Tibial artery (tissue), 4 donors: ENCODE results near the gene HELZ2.

Experiments used
- DNase-seq, 2 donors: peaks; one replicate each; pipeline ENCODE4 v3.0.0-alpha.2; 2019
- H3K27ac ChIP-seq, 2 donors: fragments of 200-600 bp; sonication (generic) in 1 of 2; 1 replicate in 1 of 2; 2 replicates in 1 of 2; pipeline ENCODE4 v1.5.1; 2018 to 2019; ENCODE audit warnings: mild to moderate bottlenecking in 1 of 2
- H3K27me3 ChIP-seq, 2 donors: fragments of 200-600 bp; sonication (generic) in 1 of 2; one replicate each; pipeline versions ENCODE4 v1.5.1 to v1.6.0; 2016 to 2019
- H3K36me3 ChIP-seq, 3 donors: fragments of 200-600 bp; sonication (generic) in 2 of 3; one replicate each; pipeline ENCODE4 v1.5.1; 2016 to 2019; ENCODE audit warnings: mild to moderate bottlenecking in 2 of 3
- H3K4me1 ChIP-seq, 4 donors: fragments of 200-600 bp; sonication (generic) in 2 of 4; 1 replicate in 3 of 4; 2 replicates in 1 of 4; pipeline ENCODE4 v1.5.1; 2016 to 2019
- H3K4me3 ChIP-seq, 2 donors: fragments of 200-600 bp; sonication (generic) in 1 of 2; 1 replicate in 1 of 2; 2 replicates in 1 of 2; pipeline ENCODE4 v1.5.1; 2018 to 2019; ENCODE audit warnings: mild to moderate bottlenecking in 2 of 2
- H3K9me3 ChIP-seq, 3 donors: fragments of 200-600 bp; sonication (generic) in 1 of 3; one replicate each; pipeline ENCODE4 v1.5.1; 2016 to 2019
- CTCF ChIP-seq, 2 experiments: fragments of 200-600 bp in 1 of 2; fragments of 450-650 bp in 1 of 2; IDR thresholded peaks; one replicate each; pipeline ENCODE4 v1.5.1; 2017 to 2019; ENCODE audit warnings: antibody characterized with exemption in 2 of 2, mild to moderate bottlenecking in 1 of 2, moderate library complexity in 1 of 2
- intact Hi-C: fragments of 100-400 bp; cut with DNase I; formaldehyde crosslinking; loops from one replicate; pipeline ENCODE4 v1.15.0; 2023; ENCODE audit warnings: low total_unique reads

HELZ2 gene

DNA sequence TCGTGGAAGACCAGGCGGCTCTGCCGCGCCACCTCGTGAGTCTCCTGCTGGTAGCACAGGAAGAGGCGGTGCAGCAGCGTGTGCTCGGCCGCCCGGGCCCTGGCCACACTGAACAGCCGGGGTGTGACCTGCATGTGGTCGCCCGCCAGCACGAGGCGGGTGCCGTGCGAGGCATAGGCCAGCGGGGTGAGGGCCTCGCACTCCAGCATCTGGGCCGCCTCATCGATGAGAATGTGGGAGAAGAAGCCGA, 7.0 kb downstream of the HELZ2 start:
- Histone ChIP-seq H3K4me1 (no peaks in the 10 kb centered on the region), H3K27me3 (no peaks in the 10 kb centered on the region), H3K36me3 (peaks cover 10 to 54% (median 39%) of the 10 kb centered on the region in 3 donors), H3K9me3 (no peaks in the 10 kb centered on the region), H3K4me3 (no peak overlapping the region), H3K27ac (no peak overlapping the region)
- TF ChIP-seq CTCF (IDR thresholded peaks at IDR 0.05) = no peak
- DNase-seq = no peak
- intact Hi-C loops = loop anchor here (5.0 kb wide), 1 partner anchor 50 kb away; no protein-coding TSS in a partner anchor

- Histone ChIP-seq H3K4me3 (no peak overlapping the region), H3K36me3 (peaks cover 10 to 57% (median 44%) of the 10 kb centered on the region in 3 donors)
- TF ChIP-seq CTCF (IDR thresholded peaks at IDR 0.05) = no peak
These were observed 7.5 kb downstream of the HELZ2 start for GRCh38 chr20:63566395-63567135.

DNA sequence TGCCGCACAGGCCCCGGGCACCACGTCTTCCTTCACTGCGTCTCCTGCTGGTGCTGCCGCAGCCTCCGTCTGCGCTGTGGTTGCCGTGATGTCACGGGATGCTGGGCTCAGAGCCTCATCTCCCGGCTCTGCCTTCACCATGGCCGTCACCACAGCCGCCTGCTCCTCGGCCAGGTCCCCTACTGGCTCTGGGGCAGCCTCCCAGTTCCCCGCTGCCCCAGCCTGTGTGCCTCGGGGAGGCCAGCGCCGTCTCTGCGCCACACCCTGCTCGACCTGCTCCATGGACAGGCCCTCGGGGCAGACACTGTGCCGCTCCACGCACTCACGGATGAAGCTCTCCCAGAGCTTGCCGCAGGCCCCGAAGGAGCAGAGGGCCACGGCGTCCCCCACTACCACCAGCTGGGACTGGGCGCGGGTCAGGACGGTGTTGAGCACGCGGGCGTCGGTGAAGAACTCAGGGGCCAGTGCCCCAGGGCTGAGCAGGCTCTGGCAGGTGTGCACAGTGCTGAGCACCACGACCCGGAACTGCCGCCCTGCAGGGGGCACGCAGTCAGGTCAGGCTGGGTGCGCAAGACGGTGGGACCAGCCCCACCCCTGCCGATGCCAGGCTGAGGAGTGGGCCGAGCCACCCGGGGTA, 8.2 kb downstream of the HELZ2 start:
- no peak for DNase-seq
- Histone ChIP-seq H3K4me1 (no peaks in the 10 kb centered on the region), H3K9me3 (no peaks in the 10 kb centered on the region), H3K36me3 (peaks cover 10 to 65% (median 51%) of the 10 kb centered on the region in 3 donors), H3K27me3 (no peaks in the 10 kb centered on the region), H3K4me3 (no peak overlapping the region), H3K27ac (no peak overlapping the region)
- TF ChIP-seq CTCF (IDR thresholded peaks at IDR 0.05) = no peak
- intact Hi-C loops = loop anchor here (5.0 kb wide), 1 partner anchor 51 kb away; no protein-coding TSS in a partner anchor

More at GRCh38 chr20:63566395-63567135, 7.5 kb downstream of the HELZ2 start:
- no peaks in the 10 kb centered on the region for H3K9me3 ChIP-seq
- no peak for DNase-seq
- H3K27me3 ChIP-seq = no peaks in the 10 kb centered on the region
- H3K4me1 ChIP-seq = no peaks in the 10 kb centered on the region
- intact Hi-C loops = loop anchor here (5.0 kb wide), 1 partner anchor 51 kb away; no protein-coding TSS in a partner anchor
- no peak overlapping the region for H3K27ac ChIP-seq

DNA sequence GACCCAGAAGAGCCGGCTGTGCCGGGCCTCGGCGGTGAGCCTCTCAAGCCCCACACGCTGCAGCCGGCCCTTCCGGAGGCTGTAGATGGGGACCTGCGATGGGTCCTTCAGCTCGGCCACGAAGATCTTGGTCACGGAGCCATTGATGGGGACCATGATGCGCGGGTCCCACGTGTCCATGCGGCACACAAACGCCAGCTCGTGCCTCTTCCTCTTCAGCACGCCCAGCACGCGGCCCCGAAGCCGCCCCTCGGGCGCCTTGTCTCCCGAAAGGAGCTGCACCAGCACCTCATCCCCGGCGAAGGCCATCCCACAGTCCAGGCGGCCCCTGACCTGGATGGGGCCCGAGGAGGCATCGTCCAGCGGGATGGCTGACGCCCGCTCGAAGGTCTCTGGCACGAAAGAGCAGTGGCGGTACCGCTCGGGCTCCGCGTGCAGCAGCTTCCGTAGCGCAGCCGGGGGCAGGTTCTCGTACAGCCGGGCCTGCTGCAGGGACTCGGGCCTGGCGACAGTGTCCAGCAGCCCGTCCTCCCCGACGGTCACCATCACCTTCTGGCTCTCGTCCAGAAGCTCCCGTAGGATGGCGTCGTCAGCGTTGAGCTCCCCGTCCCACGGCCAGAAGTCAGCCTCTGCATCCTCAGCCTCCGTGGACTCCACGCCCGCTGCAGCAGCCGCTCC, 8.9 kb downstream of the HELZ2 start:
- H3K27me3 ChIP-seq = no peaks in the 10 kb centered on the region

More for the DNA sequence above, 8.9 kb downstream of the HELZ2 start:
- DNase-seq = no peak
- Histone ChIP-seq H3K4me3 (no peak overlapping the region), H3K36me3 (peaks cover 10 to 71% (median 58%) of the 10 kb centered on the region in 3 donors), H3K27ac (no peak overlapping the region), H3K9me3 (no peaks in the 10 kb centered on the region), H3K4me1 (no peaks in the 10 kb centered on the region)
- no peak for TF ChIP-seq CTCF (IDR thresholded peaks at IDR 0.05)
- intact Hi-C loops = loop anchor here (5.0 kb wide), 1 partner anchor 52 kb away; no protein-coding TSS in a partner anchor
